ENCODE data around the gene XPNPEP1. TPM values are rescaled to one million over a fixed set of nuclear protein-coding genes. Genes with fewer than 3 reads are reported as not detected.

Gene XPNPEP1
- total RNA-seq, 4 donors from 2014 or later: 52.8 to 101 (median 77.6) TPM

- TF ChIP-seq, protein P1, sequence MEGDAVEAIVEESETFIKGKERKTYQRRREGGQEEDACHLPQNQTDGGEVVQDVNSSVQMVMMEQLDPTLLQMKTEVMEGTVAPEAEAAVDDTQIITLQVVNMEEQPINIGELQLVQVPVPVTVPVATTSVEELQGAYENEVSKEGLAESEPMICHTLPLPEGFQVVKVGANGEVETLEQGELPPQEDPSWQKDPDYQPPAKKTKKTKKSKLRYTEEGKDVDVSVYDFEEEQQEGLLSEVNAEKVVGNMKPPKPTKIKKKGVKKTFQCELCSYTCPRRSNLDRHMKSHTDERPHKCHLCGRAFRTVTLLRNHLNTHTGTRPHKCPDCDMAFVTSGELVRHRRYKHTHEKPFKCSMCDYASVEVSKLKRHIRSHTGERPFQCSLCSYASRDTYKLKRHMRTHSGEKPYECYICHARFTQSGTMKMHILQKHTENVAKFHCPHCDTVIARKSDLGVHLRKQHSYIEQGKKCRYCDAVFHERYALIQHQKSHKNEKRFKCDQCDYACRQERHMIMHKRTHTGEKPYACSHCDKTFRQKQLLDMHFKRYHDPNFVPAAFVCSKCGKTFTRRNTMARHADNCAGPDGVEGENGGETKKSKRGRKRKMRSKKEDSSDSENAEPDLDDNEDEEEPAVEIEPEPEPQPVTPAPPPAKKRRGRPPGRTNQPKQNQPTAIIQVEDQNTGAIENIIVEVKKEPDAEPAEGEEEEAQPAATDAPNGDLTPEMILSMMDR (IDR thresholded peaks at IDR 0.05): no peak
- DNase-seq (ENCODE audit: low spot score) (no peak), ATAC-seq (ENCODE audit: low FRiP score) (no peak)
Measured at GRCh38 chr10:109947111-109947920, 24.0 kb upstream of the XPNPEP1 start.

- ATAC-seq (ENCODE audit: low FRiP score) (no peak), DNase-seq (ENCODE audit: low spot score) (no peak)
- TF ChIP-seq, protein P1 (IDR thresholded peaks at IDR 0.05): no peak
Measured at GRCh38 chr10:109946680-109947079, 23.4 kb upstream of the XPNPEP1 start.

- TF ChIP-seq, protein P1 (IDR thresholded peaks at IDR 0.05): no peak
- no peak for ATAC-seq (ENCODE audit: low FRiP score)
Measured at GRCh38 chr10:109945473-109946177, 22.3 kb upstream of the XPNPEP1 start.

DNA sequence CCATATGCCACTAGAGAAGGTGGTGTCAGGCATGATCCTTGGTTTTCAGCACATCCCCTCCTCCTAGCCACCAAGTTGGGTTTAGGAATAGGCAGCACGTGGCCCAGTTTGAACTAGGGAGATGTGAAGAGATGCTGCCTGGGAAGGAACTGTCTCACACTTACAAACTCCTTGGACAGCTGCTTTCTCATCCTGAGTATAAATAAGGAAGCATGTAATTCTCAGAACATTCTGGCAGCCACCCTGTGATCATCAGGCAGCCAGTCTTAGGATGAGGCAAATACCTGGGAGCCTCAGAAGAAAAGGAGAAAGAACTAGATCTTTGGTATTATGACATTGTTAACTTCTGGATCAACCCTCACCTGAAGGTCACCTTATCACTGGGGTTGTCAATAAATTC is 21.3 kb upstream of the XPNPEP1 start:
- TF ChIP-seq, protein P1 (IDR thresholded peaks at IDR 0.05): no peak
- ATAC-seq (ENCODE audit: low FRiP score) (no peak), DNase-seq (ENCODE audit: low spot score) (no peak)

More at GRCh38 chr10:109945473-109946177, 22.3 kb upstream of the XPNPEP1 start:
- no peak for DNase-seq (ENCODE audit: low spot score)

GRCh38 chr10:109941236-109941862 is 18.0 kb upstream of the XPNPEP1 start:
- no peak for DNase-seq (ENCODE audit: low spot score)
- peak; percentile 47 for ATAC-seq (ENCODE audit: low FRiP score)
- TF ChIP-seq, protein P1 (IDR thresholded peaks at IDR 0.05): no peak

DNA sequence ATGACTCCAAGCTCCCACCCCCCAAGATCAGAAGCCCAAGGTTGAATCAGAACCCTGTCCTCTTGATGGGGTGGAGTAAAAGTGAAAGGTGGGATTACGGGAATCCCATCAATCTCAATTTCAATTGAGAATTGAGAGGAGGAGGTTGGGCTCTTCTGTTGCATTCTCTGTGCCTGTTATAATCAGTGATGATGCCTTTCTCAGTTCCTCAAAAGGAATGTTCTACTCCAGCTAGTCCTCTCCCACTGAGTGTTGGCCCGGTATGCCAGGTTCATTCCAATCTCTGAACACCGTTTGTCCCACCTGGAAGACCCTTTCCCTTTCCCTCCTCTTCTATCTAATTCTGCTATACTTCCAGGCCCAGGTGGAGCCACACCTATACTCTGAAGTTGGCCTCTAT is 17.2 kb upstream of the XPNPEP1 start:
- ATAC-seq (ENCODE audit: low FRiP score): no peak

More for the DNA sequence above, 17.2 kb upstream of the XPNPEP1 start:
- TF ChIP-seq, protein P1 (IDR thresholded peaks at IDR 0.05): no peak
- no peak for DNase-seq (ENCODE audit: low spot score)
